Measurements from ENCODE around the gene ADSL. TPM values are rescaled to one million over a fixed set of nuclear protein-coding genes. Genes with fewer than 3 reads are reported as not detected.

Gene ADSL
- total and polyA plus RNA-seq, 2 donors (not counting 1 experiment from before 2014, with no cell fraction given): 67.0 to 89.8 TPM

DNA sequence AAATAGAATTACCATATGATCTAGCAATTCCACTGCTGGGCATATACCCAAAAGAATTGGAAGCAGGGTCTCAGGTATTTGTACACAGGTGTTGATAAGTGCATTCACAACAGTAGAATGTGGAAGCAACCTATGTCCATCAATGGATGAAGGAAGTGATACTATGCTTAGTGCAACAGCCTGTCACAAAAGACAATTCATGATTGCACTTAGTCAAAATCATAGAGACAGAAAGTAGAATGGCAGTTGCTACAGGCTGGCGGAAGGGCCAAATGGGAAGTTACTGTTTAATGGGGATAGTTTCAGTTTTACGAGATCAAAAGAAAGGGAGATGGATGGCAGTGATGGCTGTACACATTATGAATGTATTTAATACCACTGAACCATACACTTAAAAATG, 66.1 kb downstream of the ADSL start:
- Histone ChIP-seq H3K79me2 (ENCODE audit: control insufficient read depth, insufficient read depth, low read length) (no peaks in the 10 kb centered on the region), H4K20me1 (ENCODE audit: control insufficient read depth, extremely low read depth, insufficient read depth, low read length) (no peaks in the 10 kb centered on the region)

GRCh38 chr22:40413873-40414272, 67.6 kb downstream of the ADSL start:
- Histone ChIP-seq H3K4me1 (ENCODE audit: control insufficient read depth, extremely low read depth, insufficient read depth, low read length) (peaks cover 5% of the 10 kb centered on the region), H3K4me2 (ENCODE audit: extremely low read depth, insufficient read depth, low read length) (no peak overlapping the region), H3K36me3 (ENCODE audit: control insufficient read depth, insufficient read depth, low read length) (peaks cover 29% of the 10 kb centered on the region), H3K27me3 (ENCODE audit: control insufficient read depth, insufficient read depth, low read length) (no peaks in the 10 kb centered on the region), H3K79me2 (ENCODE audit: control insufficient read depth, insufficient read depth, low read length) (no peaks in the 10 kb centered on the region), H3K9ac (ENCODE audit: insufficient read depth, low read length) (no peak overlapping the region), H4K20me1 (ENCODE audit: control insufficient read depth, extremely low read depth, insufficient read depth, low read length) (no peaks in the 10 kb centered on the region), H3K9me3 (ENCODE audit: control insufficient read depth, insufficient read depth, low read depth, low read length) (no peaks in the 10 kb centered on the region), H2AFZ (ENCODE audit: low read length) (no peak overlapping the region), H3K27ac (ENCODE audit: insufficient read depth, low read length) (no peak overlapping the region), H3K4me3 (replicated peaks in 1 of 4; ENCODE audit: control extremely low read depth in 1 of 4, insufficient read depth in 1 of 4, low read depth in 3 of 4, low read length in 4 of 4) (no peak overlapping the region)
- DNase-seq (ENCODE audit: low read depth in 2 of 2): no peak
- TF ChIP-seq EZH2 (IDR thresholded peaks at IDR 0.05; ENCODE audit: low read length, missing control alignments) (no peak), CTCF (conservative IDR thresholded peaks at IDR 0.05 in 1 of 2, IDR thresholded peaks at IDR 0.05 in 1 of 2; ENCODE audit: low read depth in 1 of 2, low read length in 2 of 2) (no peak)

More for the DNA sequence above, 66.1 kb downstream of the ADSL start:
- TF ChIP-seq CTCF (conservative IDR thresholded peaks at IDR 0.05 in 1 of 2, IDR thresholded peaks at IDR 0.05 in 1 of 2; ENCODE audit: low read depth in 1 of 2, low read length in 2 of 2) (no peak), EZH2 (IDR thresholded peaks at IDR 0.05; ENCODE audit: low read length, missing control alignments) (no peak)
- Histone ChIP-seq H3K4me1 (ENCODE audit: control insufficient read depth, extremely low read depth, insufficient read depth, low read length) (peaks cover 5% of the 10 kb centered on the region), H3K4me2 (ENCODE audit: extremely low read depth, insufficient read depth, low read length) (no peak overlapping the region), H3K27ac (ENCODE audit: insufficient read depth, low read length) (no peak overlapping the region), H2AFZ (ENCODE audit: low read length) (no peak overlapping the region), H3K27me3 (ENCODE audit: control insufficient read depth, insufficient read depth, low read length) (no peaks in the 10 kb centered on the region), H3K9me3 (ENCODE audit: control insufficient read depth, insufficient read depth, low read depth, low read length) (no peaks in the 10 kb centered on the region), H3K36me3 (ENCODE audit: control insufficient read depth, insufficient read depth, low read length) (peaks cover 36% of the 10 kb centered on the region), H3K4me3 (replicated peaks in 1 of 4; ENCODE audit: control extremely low read depth in 1 of 4, insufficient read depth in 1 of 4, low read depth in 3 of 4, low read length in 4 of 4) (no peak overlapping the region), H3K9ac (ENCODE audit: insufficient read depth, low read length) (no peak overlapping the region)
- no peak for DNase-seq (ENCODE audit: low read depth in 2 of 2)

- no peak for TF ChIP-seq EZH2 (IDR thresholded peaks at IDR 0.05; ENCODE audit: low read length, missing control alignments)
- no peak overlapping the region for H3K4me2 ChIP-seq (ENCODE audit: extremely low read depth, insufficient read depth, low read length)
- peaks cover 31% of the 10 kb centered on the region for H3K36me3 ChIP-seq (ENCODE audit: control insufficient read depth, insufficient read depth, low read length)
- no peak overlapping the region for H2AFZ ChIP-seq (ENCODE audit: low read length)
- no peak overlapping the region for H3K4me3 ChIP-seq (replicated peaks in 1 of 4; ENCODE audit: control extremely low read depth in 1 of 4, insufficient read depth in 1 of 4, low read depth in 3 of 4, low read length in 4 of 4)
- peak in 1 of 2 donors; percentile 35 for DNase-seq (ENCODE audit: low read depth in 2 of 2)
- H3K27ac ChIP-seq (ENCODE audit: insufficient read depth, low read length): no peak overlapping the region
- no peaks in the 10 kb centered on the region for H3K27me3 ChIP-seq (ENCODE audit: control insufficient read depth, insufficient read depth, low read length)
- H3K9me3 ChIP-seq (ENCODE audit: control insufficient read depth, insufficient read depth, low read depth, low read length): no peaks in the 10 kb centered on the region
- no peak overlapping the region for H3K9ac ChIP-seq (ENCODE audit: insufficient read depth, low read length)
- H4K20me1 ChIP-seq (ENCODE audit: control insufficient read depth, extremely low read depth, insufficient read depth, low read length): no peaks in the 10 kb centered on the region
- no peaks in the 10 kb centered on the region for H3K79me2 ChIP-seq (ENCODE audit: control insufficient read depth, insufficient read depth, low read length)
- peaks cover 5% of the 10 kb centered on the region for H3K4me1 ChIP-seq (ENCODE audit: control insufficient read depth, extremely low read depth, insufficient read depth, low read length)
Measured at GRCh38 chr22:40414311-40414710, 68.0 kb downstream of the ADSL start.

Data from fibroblast of lung (primary cell).